ENCODE data around the gene FIGN.

The FIGN gene

DNA sequence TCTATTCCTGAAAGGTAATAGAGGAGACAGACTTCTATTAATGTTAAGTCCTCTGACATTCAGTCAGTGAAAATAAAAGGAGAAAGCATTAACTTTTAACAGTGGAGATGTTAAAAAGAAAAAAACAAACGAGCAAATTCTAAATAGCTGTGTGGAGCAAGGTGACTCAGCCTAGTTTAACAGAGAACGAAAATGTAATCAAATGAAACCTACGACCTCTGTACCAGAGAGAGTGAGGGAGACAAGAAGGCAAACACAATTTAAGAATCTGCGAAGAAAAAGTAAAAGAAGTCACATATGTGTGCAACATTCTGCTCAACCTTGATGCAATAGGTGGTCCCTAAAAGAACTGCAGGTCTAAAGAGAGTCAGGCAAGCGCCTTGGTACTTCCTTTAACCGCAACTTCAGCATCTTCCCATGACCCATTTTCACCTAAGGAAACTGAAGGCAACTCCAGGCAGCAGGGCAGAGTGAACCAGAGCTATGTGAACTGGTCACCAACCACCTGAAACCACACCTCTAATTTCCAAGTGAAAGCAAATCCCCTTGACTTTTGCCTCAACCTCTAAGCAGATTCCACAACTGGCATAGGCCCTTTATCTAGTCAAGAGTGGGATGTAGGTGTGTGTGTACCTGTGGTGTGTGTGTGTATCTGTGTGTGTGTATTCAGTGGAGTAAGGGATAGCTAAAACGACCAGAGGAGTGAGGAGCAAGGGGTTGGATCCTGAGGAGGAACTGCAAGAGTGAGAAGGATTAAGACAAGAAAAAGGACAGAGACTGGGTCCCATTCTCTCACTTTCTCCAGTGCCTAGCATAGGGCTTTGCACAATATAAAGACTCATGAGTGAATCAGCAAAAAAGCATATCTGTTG lies 43.0 kb downstream of the FIGN start:
- DNase-seq: no peak
- Histone ChIP-seq H3K9me3 (ENCODE audit: control insufficient read depth, low read length) (no peaks in the 10 kb centered on the region), H3K27ac (ENCODE audit: insufficient read depth, low read length, poor library complexity, severe bottlenecking) (no peak overlapping the region), H3K4me3 (ENCODE audit: insufficient read depth, low read depth, low read length, poor library complexity, severe bottlenecking) (no peak overlapping the region), H3K36me3 (ENCODE audit: control insufficient read depth, insufficient read depth, low read length) (no peaks in the 10 kb centered on the region), H3K27me3 (replicated peaks; ENCODE audit: control insufficient read depth, insufficient read depth, low read length, poor library complexity, severe bottlenecking) (no peaks in the 10 kb centered on the region), H3K4me1 (ENCODE audit: control insufficient read depth, insufficient read depth, low read length, poor library complexity, severe bottlenecking) (no peaks in the 10 kb centered on the region)

GRCh38 chr2:163692081-163692480 lies 43.7 kb downstream of the FIGN start:
- Histone ChIP-seq H3K9me3 (ENCODE audit: control insufficient read depth, low read length) (no peaks in the 10 kb centered on the region), H3K4me3 (ENCODE audit: insufficient read depth, low read depth, low read length, poor library complexity, severe bottlenecking) (no peak overlapping the region), H3K27ac (ENCODE audit: insufficient read depth, low read length, poor library complexity, severe bottlenecking) (no peak overlapping the region), H3K36me3 (ENCODE audit: control insufficient read depth, insufficient read depth, low read length) (no peaks in the 10 kb centered on the region), H3K4me1 (ENCODE audit: control insufficient read depth, insufficient read depth, low read length, poor library complexity, severe bottlenecking) (no peaks in the 10 kb centered on the region), H3K27me3 (replicated peaks; ENCODE audit: control insufficient read depth, insufficient read depth, low read length, poor library complexity, severe bottlenecking) (no peaks in the 10 kb centered on the region)
- no peak for DNase-seq

- Histone ChIP-seq H3K4me3 (ENCODE audit: insufficient read depth, low read depth, low read length, poor library complexity, severe bottlenecking) (no peak overlapping the region), H3K36me3 (ENCODE audit: control insufficient read depth, insufficient read depth, low read length) (no peaks in the 10 kb centered on the region), H3K27ac (ENCODE audit: insufficient read depth, low read length, poor library complexity, severe bottlenecking) (no peak overlapping the region), H3K27me3 (replicated peaks; ENCODE audit: control insufficient read depth, insufficient read depth, low read length, poor library complexity, severe bottlenecking) (no peaks in the 10 kb centered on the region), H3K4me1 (ENCODE audit: control insufficient read depth, insufficient read depth, low read length, poor library complexity, severe bottlenecking) (no peaks in the 10 kb centered on the region), H3K9me3 (ENCODE audit: control insufficient read depth, low read length) (no peaks in the 10 kb centered on the region)
- no peak for DNase-seq
These were observed 44.9 kb downstream of the FIGN start for GRCh38 chr2:163690896-163691295.

- Histone ChIP-seq H3K27me3 (replicated peaks; ENCODE audit: control insufficient read depth, insufficient read depth, low read length, poor library complexity, severe bottlenecking) (no peaks in the 10 kb centered on the region), H3K4me1 (ENCODE audit: control insufficient read depth, insufficient read depth, low read length, poor library complexity, severe bottlenecking) (no peaks in the 10 kb centered on the region), H3K9me3 (ENCODE audit: control insufficient read depth, low read length) (no peaks in the 10 kb centered on the region), H3K27ac (ENCODE audit: insufficient read depth, low read length, poor library complexity, severe bottlenecking) (no peak overlapping the region), H3K4me3 (ENCODE audit: insufficient read depth, low read depth, low read length, poor library complexity, severe bottlenecking) (no peak overlapping the region), H3K36me3 (ENCODE audit: control insufficient read depth, insufficient read depth, low read length) (no peaks in the 10 kb centered on the region)
- DNase-seq: no peak
These were observed 48.6 kb downstream of the FIGN start for GRCh38 chr2:163687217-163687616.

DNA sequence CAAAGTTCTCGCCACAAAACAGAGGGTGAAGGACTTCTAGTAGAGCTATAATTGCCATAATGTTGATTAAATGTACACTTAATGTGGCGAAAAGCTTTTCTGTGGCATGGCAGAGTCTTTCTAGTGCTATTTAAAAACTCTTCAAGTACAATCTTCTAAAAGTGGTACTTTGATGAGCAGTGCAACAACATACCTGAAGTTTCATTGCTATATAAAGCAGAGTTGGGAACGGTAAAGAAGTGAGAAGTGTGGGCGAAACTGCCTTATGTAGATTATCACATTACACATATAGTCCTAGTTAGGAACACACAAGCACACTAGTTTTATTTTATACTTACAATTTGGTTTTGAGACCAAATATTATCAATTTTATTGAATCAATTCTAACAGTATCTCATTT lies 49.5 kb downstream of the FIGN start:
- Histone ChIP-seq H3K27ac (ENCODE audit: insufficient read depth, low read length, poor library complexity, severe bottlenecking) (no peak overlapping the region), H3K4me1 (ENCODE audit: control insufficient read depth, insufficient read depth, low read length, poor library complexity, severe bottlenecking) (no peaks in the 10 kb centered on the region), H3K9me3 (ENCODE audit: control insufficient read depth, low read length) (no peaks in the 10 kb centered on the region), H3K4me3 (ENCODE audit: insufficient read depth, low read depth, low read length, poor library complexity, severe bottlenecking) (no peak overlapping the region), H3K27me3 (replicated peaks; ENCODE audit: control insufficient read depth, insufficient read depth, low read length, poor library complexity, severe bottlenecking) (no peaks in the 10 kb centered on the region), H3K36me3 (ENCODE audit: control insufficient read depth, insufficient read depth, low read length) (no peaks in the 10 kb centered on the region)
- no peak for DNase-seq

GRCh38 chr2:163682695-163683094 lies 53.1 kb downstream of the FIGN start:
- H3K9me3 ChIP-seq (ENCODE audit: control insufficient read depth, low read length): no peaks in the 10 kb centered on the region
- H3K36me3 ChIP-seq (ENCODE audit: control insufficient read depth, insufficient read depth, low read length): no peaks in the 10 kb centered on the region
- DNase-seq: no peak
- H3K27ac ChIP-seq (ENCODE audit: insufficient read depth, low read length, poor library complexity, severe bottlenecking): no peak overlapping the region
- H3K4me1 ChIP-seq (ENCODE audit: control insufficient read depth, insufficient read depth, low read length, poor library complexity, severe bottlenecking): no peaks in the 10 kb centered on the region
- no peak overlapping the region for H3K4me3 ChIP-seq (ENCODE audit: insufficient read depth, low read depth, low read length, poor library complexity, severe bottlenecking)
- no peaks in the 10 kb centered on the region for H3K27me3 ChIP-seq (replicated peaks; ENCODE audit: control insufficient read depth, insufficient read depth, low read length, poor library complexity, severe bottlenecking)

GRCh38 chr2:163681745-163682144 lies 54.1 kb downstream of the FIGN start:
- Histone ChIP-seq H3K27ac (ENCODE audit: insufficient read depth, low read length, poor library complexity, severe bottlenecking) (no peak overlapping the region), H3K27me3 (replicated peaks; ENCODE audit: control insufficient read depth, insufficient read depth, low read length, poor library complexity, severe bottlenecking) (no peaks in the 10 kb centered on the region), H3K4me3 (ENCODE audit: insufficient read depth, low read depth, low read length, poor library complexity, severe bottlenecking) (no peak overlapping the region), H3K4me1 (ENCODE audit: control insufficient read depth, insufficient read depth, low read length, poor library complexity, severe bottlenecking) (no peaks in the 10 kb centered on the region), H3K36me3 (ENCODE audit: control insufficient read depth, insufficient read depth, low read length) (no peaks in the 10 kb centered on the region), H3K9me3 (ENCODE audit: control insufficient read depth, low read length) (no peaks in the 10 kb centered on the region)
- no peak for DNase-seq

- H3K9me3 ChIP-seq (ENCODE audit: control insufficient read depth, low read length): no peaks in the 10 kb centered on the region
- H3K4me1 ChIP-seq (ENCODE audit: control insufficient read depth, insufficient read depth, low read length, poor library complexity, severe bottlenecking): no peaks in the 10 kb centered on the region
- no peaks in the 10 kb centered on the region for H3K27me3 ChIP-seq (replicated peaks; ENCODE audit: control insufficient read depth, insufficient read depth, low read length, poor library complexity, severe bottlenecking)
- H3K36me3 ChIP-seq (ENCODE audit: control insufficient read depth, insufficient read depth, low read length): no peaks in the 10 kb centered on the region
- no peak overlapping the region for H3K27ac ChIP-seq (ENCODE audit: insufficient read depth, low read length, poor library complexity, severe bottlenecking)
- DNase-seq: no peak
- no peak overlapping the region for H3K4me3 ChIP-seq (ENCODE audit: insufficient read depth, low read depth, low read length, poor library complexity, severe bottlenecking)
These were observed 60.4 kb downstream of the FIGN start for GRCh38 chr2:163675388-163675787.

DNA sequence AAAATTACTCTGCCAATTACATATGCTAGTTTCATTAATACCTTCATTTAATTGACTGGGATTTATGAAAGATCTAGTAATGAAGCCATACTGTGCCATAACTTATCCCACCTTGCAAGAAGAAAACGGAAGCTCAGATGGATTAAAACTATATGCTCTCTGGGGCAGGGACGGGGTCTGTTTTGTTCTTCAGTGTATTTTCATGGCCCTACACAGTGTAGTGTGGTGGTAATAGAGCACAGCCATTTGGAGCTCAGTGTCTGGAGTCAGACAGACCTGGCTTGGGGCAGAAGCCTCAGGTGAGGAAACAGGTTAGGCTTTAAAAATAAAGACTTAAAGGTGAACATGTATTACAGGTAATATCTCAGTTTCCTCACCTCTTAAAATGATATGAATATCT lies 62.3 kb downstream of the FIGN start:
- no peak for DNase-seq
- H3K4me3 ChIP-seq (ENCODE audit: insufficient read depth, low read depth, low read length, poor library complexity, severe bottlenecking): no peak overlapping the region
- H3K27me3 ChIP-seq (replicated peaks; ENCODE audit: control insufficient read depth, insufficient read depth, low read length, poor library complexity, severe bottlenecking): no peaks in the 10 kb centered on the region
- no peaks in the 10 kb centered on the region for H3K4me1 ChIP-seq (ENCODE audit: control insufficient read depth, insufficient read depth, low read length, poor library complexity, severe bottlenecking)
- H3K36me3 ChIP-seq (ENCODE audit: control insufficient read depth, insufficient read depth, low read length): no peaks in the 10 kb centered on the region
- H3K9me3 ChIP-seq (ENCODE audit: control insufficient read depth, low read length): no peaks in the 10 kb centered on the region
- H3K27ac ChIP-seq (ENCODE audit: insufficient read depth, low read length, poor library complexity, severe bottlenecking): no peak overlapping the region

DNA sequence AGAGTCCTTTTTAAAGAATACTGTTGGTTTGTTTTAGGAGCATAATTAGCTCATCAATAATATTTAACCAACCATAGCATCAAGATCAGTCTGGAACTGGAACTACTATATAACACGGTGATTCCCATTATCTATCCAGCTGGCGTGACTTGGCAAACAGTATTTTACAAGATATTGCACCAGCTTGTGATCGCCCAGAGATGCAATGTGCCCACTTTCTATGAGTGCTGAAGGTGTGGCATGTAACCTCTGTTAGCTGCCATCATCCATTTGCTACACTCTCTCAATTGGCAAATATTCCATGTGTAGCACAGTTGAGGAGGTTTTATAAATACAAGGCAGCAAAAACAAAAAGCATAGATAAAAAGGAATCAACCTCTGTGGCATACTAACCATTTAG lies 64.9 kb downstream of the FIGN start:
- H3K4me1 ChIP-seq (ENCODE audit: control insufficient read depth, insufficient read depth, low read length, poor library complexity, severe bottlenecking): no peaks in the 10 kb centered on the region
- H3K4me3 ChIP-seq (ENCODE audit: insufficient read depth, low read depth, low read length, poor library complexity, severe bottlenecking): no peak overlapping the region
- H3K27me3 ChIP-seq (replicated peaks; ENCODE audit: control insufficient read depth, insufficient read depth, low read length, poor library complexity, severe bottlenecking): no peaks in the 10 kb centered on the region
- H3K27ac ChIP-seq (ENCODE audit: insufficient read depth, low read length, poor library complexity, severe bottlenecking): no peak overlapping the region
- no peak for DNase-seq
- no peaks in the 10 kb centered on the region for H3K36me3 ChIP-seq (ENCODE audit: control insufficient read depth, insufficient read depth, low read length)
- no peaks in the 10 kb centered on the region for H3K9me3 ChIP-seq (ENCODE audit: control insufficient read depth, low read length)
